OCI-LY1 (cell line): ENCODE data around the gene HAND2.

Source experiments
- H2AFZ ChIP-seq: fragments of 200-600 bp; sonication (generic), shearing (Covaris generic); 2 replicates; pipeline ENCODE4 v1.6.0; 2014; ENCODE audit warnings: antibody characterized with exemption, mild to moderate bottlenecking, low read length
- H3F3A ChIP-seq: fragments of 200-600 bp; sonication (generic), shearing (Covaris generic); 2 replicates; pipeline ENCODE4 v1.6.0; 2014; ENCODE audit warnings: mild to moderate bottlenecking, antibody characterized with exemption, low read length, moderate library complexity; ENCODE audit not compliant: insufficient read depth
- H3K27ac ChIP-seq: fragments of 200-600 bp; sonication (generic); 2 replicates; pipeline ENCODE4 v1.5.1; 2014; ENCODE audit warnings: low read length, mixed run types, mild to moderate bottlenecking, low read depth; ENCODE audit not compliant: poor library complexity, severe bottlenecking
- H3K27me3 ChIP-seq: fragments of 200-600 bp; sonication (generic); 2 replicates; pipeline ENCODE4 v1.6.0; 2014; ENCODE audit warnings: antibody characterized with exemption, mild to moderate bottlenecking, low read length, moderate library complexity; ENCODE audit not compliant: insufficient read depth
- H3K36me3 ChIP-seq: fragments of 200-600 bp; sonication (generic); 2 replicates; pipeline ENCODE4 v1.6.1; 2014; ENCODE audit warnings: mild to moderate bottlenecking, antibody characterized with exemption, low read length, moderate library complexity, mixed read lengths; ENCODE audit not compliant: insufficient read depth
- H3K4me1 ChIP-seq: fragments of 200-600 bp; sonication (generic); 2 replicates; pipeline ENCODE4 v1.5.1; 2014; ENCODE audit warnings: mild to moderate bottlenecking, low read length, moderate library complexity; ENCODE audit not compliant: insufficient read depth, severe bottlenecking
- H3K4me2 ChIP-seq: fragments of 200-600 bp; sonication (generic), shearing (Covaris generic); 2 replicates; pipeline ENCODE4 v1.6.1; 2014; ENCODE audit warnings: low read length
- H3K4me3 ChIP-seq: fragments of 200-600 bp; sonication (generic); 2 replicates; pipeline ENCODE4 v1.5.1; 2014; ENCODE audit warnings: low read length, low read depth, mild to moderate bottlenecking, mixed read lengths; ENCODE audit not compliant: poor library complexity, severe bottlenecking
- H3K79me2 ChIP-seq: fragments of 200-600 bp; shearing (Covaris generic); 2 replicates; pipeline ENCODE4 v1.6.1; 2016; ENCODE audit warnings: mixed run types, low read length, mixed read lengths; ENCODE audit not compliant: insufficient read depth
- H3K9ac ChIP-seq: fragments of 200-600 bp; sonication (generic), shearing (Covaris generic); 2 replicates; pipeline ENCODE4 v1.6.1; 2014; ENCODE audit warnings: mild to moderate bottlenecking, low read length, mixed read lengths
- H3K9me2 ChIP-seq: fragments of 200-600 bp; sonication (generic), shearing (Covaris generic); 2 replicates; pipeline ENCODE4 v1.6.1; 2014; ENCODE audit warnings: low read depth, mild to moderate bottlenecking, low read length, mixed read lengths
- H3K9me3 ChIP-seq: fragments of 200-600 bp; shearing (Covaris generic); 2 replicates; pipeline ENCODE4 v1.6.1; 2014; ENCODE audit warnings: low read length, mixed read lengths
- H4K20me1 ChIP-seq: fragments of 200-600 bp; sonication (generic), shearing (Covaris generic); 2 replicates; pipeline ENCODE4 v1.6.0; 2016; ENCODE audit warnings: mild to moderate bottlenecking, low read length; ENCODE audit not compliant: insufficient read depth
- EZH2 ChIP-seq: fragments of 200-600 bp; sonication (generic), shearing (Covaris generic); IDR thresholded peaks from 2 replicates; pipeline ENCODE4 v1.8.0; 2017; ENCODE audit warnings: borderline replicate concordance, mixed run types, mild to moderate bottlenecking, antibody characterized with exemption, low read length, moderate library complexity, mixed read lengths
- TF ChIP-seq, protein P1 (sequence below): fragments of 200-600 bp; sonication (generic), shearing (Covaris generic); IDR thresholded peaks from 2 replicates; pipeline ENCODE4 v1.5.1; 2017; ENCODE audit warnings: mild to moderate bottlenecking, antibody characterized with exemption, low read length, moderate library complexity, mixed read lengths

HAND2 gene

DNA sequence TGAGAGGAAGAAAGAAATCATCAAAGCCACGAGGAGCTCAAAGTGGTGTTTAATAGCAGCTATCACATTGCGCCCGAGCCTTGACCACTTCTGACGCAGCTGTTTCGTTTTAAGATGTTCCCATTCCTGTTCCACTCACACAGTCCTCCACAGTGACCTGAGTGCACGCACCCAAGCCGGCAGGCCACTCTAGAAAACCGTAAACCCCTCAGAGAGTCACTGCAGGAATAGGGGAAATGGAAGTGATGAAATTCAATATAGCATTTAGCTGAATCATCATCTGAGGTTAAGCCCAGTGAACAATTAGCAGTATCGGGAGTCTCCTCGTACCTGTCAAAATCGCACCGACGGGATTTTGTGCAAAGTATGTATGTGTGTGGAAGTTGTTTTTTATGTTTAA lies 17.9 kb upstream of the HAND2 start:
- Histone ChIP-seq H4K20me1 (no peaks in the 10 kb centered on the region), H3K9me2 (no peaks in the 10 kb centered on the region), H3K9me3 (no peaks in the 10 kb centered on the region), H3K27me3 (no peaks in the 10 kb centered on the region), H3K4me2 (no peak overlapping the region), H3F3A (no peaks in the 10 kb centered on the region), H3K79me2 (no peaks in the 10 kb centered on the region), H3K4me1 (no peaks in the 10 kb centered on the region), H3K9ac (no peak overlapping the region), H2AFZ (no peak overlapping the region), H3K4me3 (no peak overlapping the region), H3K27ac (no peak overlapping the region), H3K36me3 (no peaks in the 10 kb centered on the region)
- no peak for TF ChIP-seq EZH2
- TF ChIP-seq, protein P1, sequence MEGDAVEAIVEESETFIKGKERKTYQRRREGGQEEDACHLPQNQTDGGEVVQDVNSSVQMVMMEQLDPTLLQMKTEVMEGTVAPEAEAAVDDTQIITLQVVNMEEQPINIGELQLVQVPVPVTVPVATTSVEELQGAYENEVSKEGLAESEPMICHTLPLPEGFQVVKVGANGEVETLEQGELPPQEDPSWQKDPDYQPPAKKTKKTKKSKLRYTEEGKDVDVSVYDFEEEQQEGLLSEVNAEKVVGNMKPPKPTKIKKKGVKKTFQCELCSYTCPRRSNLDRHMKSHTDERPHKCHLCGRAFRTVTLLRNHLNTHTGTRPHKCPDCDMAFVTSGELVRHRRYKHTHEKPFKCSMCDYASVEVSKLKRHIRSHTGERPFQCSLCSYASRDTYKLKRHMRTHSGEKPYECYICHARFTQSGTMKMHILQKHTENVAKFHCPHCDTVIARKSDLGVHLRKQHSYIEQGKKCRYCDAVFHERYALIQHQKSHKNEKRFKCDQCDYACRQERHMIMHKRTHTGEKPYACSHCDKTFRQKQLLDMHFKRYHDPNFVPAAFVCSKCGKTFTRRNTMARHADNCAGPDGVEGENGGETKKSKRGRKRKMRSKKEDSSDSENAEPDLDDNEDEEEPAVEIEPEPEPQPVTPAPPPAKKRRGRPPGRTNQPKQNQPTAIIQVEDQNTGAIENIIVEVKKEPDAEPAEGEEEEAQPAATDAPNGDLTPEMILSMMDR = no peak

DNA sequence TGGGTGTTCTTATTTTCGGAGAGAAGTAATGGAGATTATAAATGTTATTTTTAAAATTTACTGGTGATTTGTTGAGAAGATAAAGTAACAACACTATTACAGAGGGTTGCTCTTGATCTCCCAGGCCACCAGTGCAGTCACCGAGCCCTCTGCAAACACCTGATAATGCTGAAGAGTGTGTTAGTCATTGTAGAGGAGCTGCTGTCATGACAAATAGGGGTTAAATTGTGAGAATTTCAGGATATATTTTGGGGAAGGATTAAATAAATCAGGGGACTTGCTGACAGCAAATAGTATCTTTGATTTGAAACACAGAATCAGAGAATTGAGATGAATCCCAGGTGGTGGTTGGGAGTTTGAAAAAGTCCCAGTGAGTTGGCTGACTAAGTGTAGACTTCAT lies 16.7 kb upstream of the HAND2 start:
- no peaks in the 10 kb centered on the region for H3K79me2 ChIP-seq
- H3K27me3 ChIP-seq = no peaks in the 10 kb centered on the region
- no peaks in the 10 kb centered on the region for H3F3A ChIP-seq
- no peak overlapping the region for H3K27ac ChIP-seq
- no peak overlapping the region for H3K9ac ChIP-seq
- no peaks in the 10 kb centered on the region for H3K9me3 ChIP-seq
- no peaks in the 10 kb centered on the region for H4K20me1 ChIP-seq
- H3K9me2 ChIP-seq = no peaks in the 10 kb centered on the region
- TF ChIP-seq EZH2 = no peak
- TF ChIP-seq, protein P1 = no peak
- no peaks in the 10 kb centered on the region for H3K4me1 ChIP-seq
- H3K4me3 ChIP-seq = no peak overlapping the region
- no peak overlapping the region for H2AFZ ChIP-seq
- H3K4me2 ChIP-seq = no peak overlapping the region
- H3K36me3 ChIP-seq = no peaks in the 10 kb centered on the region

DNA sequence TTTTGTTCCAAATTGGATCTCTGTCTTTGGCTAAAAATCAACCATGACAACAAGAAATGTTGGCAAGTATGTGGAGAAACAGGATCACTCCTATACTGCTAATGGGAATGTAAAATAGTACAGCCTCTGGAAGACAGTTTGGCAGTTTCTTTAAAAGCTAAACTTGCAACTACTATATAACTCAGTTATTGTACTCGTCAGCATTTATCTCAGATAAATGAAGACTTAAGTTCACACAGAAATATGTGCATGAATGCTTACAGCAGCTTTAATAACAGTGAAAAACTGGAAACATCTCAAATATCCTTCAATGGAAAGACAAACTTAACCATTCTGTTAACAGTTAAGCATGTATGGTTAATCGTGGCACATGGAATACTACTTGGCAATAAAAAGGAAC lies 15.4 kb upstream of the HAND2 start:
- no peaks in the 10 kb centered on the region for H3K36me3 ChIP-seq
- TF ChIP-seq EZH2 = no peak
- TF ChIP-seq, protein P1 = no peak
- no peak overlapping the region for H3K4me3 ChIP-seq
- H3K9me2 ChIP-seq = no peaks in the 10 kb centered on the region
- no peaks in the 10 kb centered on the region for H3F3A ChIP-seq
- H3K9ac ChIP-seq = no peak overlapping the region
- H3K4me2 ChIP-seq = no peak overlapping the region
- no peak overlapping the region for H2AFZ ChIP-seq
- H3K79me2 ChIP-seq = no peaks in the 10 kb centered on the region
- H3K27me3 ChIP-seq = no peaks in the 10 kb centered on the region
- H4K20me1 ChIP-seq = no peaks in the 10 kb centered on the region
- no peaks in the 10 kb centered on the region for H3K9me3 ChIP-seq
- H3K4me1 ChIP-seq = no peaks in the 10 kb centered on the region
- no peak overlapping the region for H3K27ac ChIP-seq
